Measurements from ENCODE around the gene TUBB2B. TPM values are rescaled to one million over a fixed set of nuclear protein-coding genes. Genes with fewer than 3 reads are reported as not detected.

TUBB2B gene
- total and polyA plus RNA-seq, 2 donors (not counting 3 experiments of a cell fraction or from before 2014, with no cell fraction given) = 5.1 to 8.3 TPM

DNA sequence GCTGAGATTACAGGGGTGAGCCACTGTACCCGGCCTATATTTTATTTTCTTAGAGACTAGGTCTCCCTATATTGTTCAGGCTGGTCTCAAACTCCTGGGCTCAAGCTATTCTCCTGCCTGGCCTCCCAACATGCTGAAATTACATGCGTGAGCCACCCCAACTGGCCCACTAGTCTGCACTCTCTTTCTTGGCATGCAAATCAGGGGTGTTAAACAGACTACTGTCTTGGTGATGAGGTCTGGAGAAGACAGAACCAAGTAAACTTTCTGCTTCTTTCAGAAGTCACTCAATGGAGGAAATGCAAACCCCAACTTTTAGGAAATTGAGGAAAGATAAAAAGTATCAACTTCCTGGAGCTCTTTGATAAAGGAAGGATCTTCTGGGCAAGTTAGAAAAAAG lies 8.0 kb upstream of the TUBB2B start:
- Histone ChIP-seq H3K4me2 (ENCODE audit: insufficient read depth, low read length) (no peak overlapping the region), H3K79me2 (ENCODE audit: control insufficient read depth, insufficient read depth, low read length) (no peaks in the 10 kb centered on the region), H3K27ac (ENCODE audit: insufficient read depth, low read depth, low read length) (no peak overlapping the region), H2AFZ (ENCODE audit: low read depth, low read length) (no peak overlapping the region), H3K9ac (replicated peaks; ENCODE audit: extremely low read depth, insufficient read depth, low read length) (no peak overlapping the region), H3K36me3 (ENCODE audit: control insufficient read depth in 2 of 2, extremely low read depth in 1 of 2, insufficient read depth in 2 of 2, low read length in 2 of 2) (no peaks in the 10 kb centered on the region), H4K20me1 (replicated peaks; ENCODE audit: control insufficient read depth, extremely low read depth, insufficient read depth, low read length) (no peaks in the 10 kb centered on the region), H3K9me3 (replicated peaks; ENCODE audit: control insufficient read depth, insufficient read depth, low read length) (no peaks in the 10 kb centered on the region), H3K9me1 (replicated peaks; ENCODE audit: control insufficient read depth, extremely low read depth, insufficient read depth, low read length) (no peaks in the 10 kb centered on the region), H3K27me3 (ENCODE audit: control insufficient read depth in 2 of 2, insufficient read depth in 2 of 2, low read length in 2 of 2) (peaks cover 60 to 71% of the 10 kb centered on the region in 2 experiments), H3K4me1 (ENCODE audit: control insufficient read depth, extremely low read depth, insufficient read depth, low read length) (peaks cover 12% of the 10 kb centered on the region), H3K4me3 (replicated peaks in 1 of 3; ENCODE audit: insufficient read depth in 1 of 3, low read depth in 1 of 3, low read length in 3 of 3) (no peak overlapping the region)
- intact Hi-C loops (cut with micrococcal nuclease) (no loop called here), dilution Hi-C loops (cut with MboI; ENCODE audit: extremely low pct_ligation_motif_present, low sequenced_read_pairs) (no loop called here)
- no TSS peak for BruUV-seq (replicated peaks)
- POLR2A ChIA-PET = no interaction called here
- CTCF ChIA-PET = interaction anchor here (1.1 to 2.0 kb wide), 2 partner anchors 16 to 78 kb away, joined by 3 to 6 read pairs; partner anchors contain the start of gene TUBB2A
- no peak for DNase-seq (ENCODE audit: low read depth, low spot score)
- TF ChIP-seq POLR2A (IDR thresholded peaks at IDR 0.05; ENCODE audit: low read depth, low read length) (no peak), GATA2 (IDR thresholded peaks at IDR 0.05; ENCODE audit: insufficient read depth, insufficient read length, low read depth, low read length) (no peak), FOS (IDR thresholded peaks at IDR 0.05; ENCODE audit: borderline replicate concordance, insufficient read depth, low read length) (no peak), EZH2 (IDR thresholded peaks at IDR 0.05; ENCODE audit: borderline replicate concordance, low read depth, low read length, severe bottlenecking) (no peak), MYC (IDR thresholded peaks at IDR 0.05; ENCODE audit: low read depth, low read length) (no peak), JUN (IDR thresholded peaks at IDR 0.05; ENCODE audit: borderline replicate concordance, insufficient read depth, insufficient read length, low read depth) (no peak)
- TF ChIP-seq, protein P1, sequence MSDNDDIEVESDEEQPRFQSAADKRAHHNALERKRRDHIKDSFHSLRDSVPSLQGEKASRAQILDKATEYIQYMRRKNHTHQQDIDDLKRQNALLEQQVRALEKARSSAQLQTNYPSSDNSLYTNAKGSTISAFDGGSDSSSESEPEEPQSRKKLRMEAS (IDR thresholded peaks at IDR 0.05; ENCODE audit: insufficient read depth, insufficient read length) = no peak
- TF ChIP-seq, protein P2, sequence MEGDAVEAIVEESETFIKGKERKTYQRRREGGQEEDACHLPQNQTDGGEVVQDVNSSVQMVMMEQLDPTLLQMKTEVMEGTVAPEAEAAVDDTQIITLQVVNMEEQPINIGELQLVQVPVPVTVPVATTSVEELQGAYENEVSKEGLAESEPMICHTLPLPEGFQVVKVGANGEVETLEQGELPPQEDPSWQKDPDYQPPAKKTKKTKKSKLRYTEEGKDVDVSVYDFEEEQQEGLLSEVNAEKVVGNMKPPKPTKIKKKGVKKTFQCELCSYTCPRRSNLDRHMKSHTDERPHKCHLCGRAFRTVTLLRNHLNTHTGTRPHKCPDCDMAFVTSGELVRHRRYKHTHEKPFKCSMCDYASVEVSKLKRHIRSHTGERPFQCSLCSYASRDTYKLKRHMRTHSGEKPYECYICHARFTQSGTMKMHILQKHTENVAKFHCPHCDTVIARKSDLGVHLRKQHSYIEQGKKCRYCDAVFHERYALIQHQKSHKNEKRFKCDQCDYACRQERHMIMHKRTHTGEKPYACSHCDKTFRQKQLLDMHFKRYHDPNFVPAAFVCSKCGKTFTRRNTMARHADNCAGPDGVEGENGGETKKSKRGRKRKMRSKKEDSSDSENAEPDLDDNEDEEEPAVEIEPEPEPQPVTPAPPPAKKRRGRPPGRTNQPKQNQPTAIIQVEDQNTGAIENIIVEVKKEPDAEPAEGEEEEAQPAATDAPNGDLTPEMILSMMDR (IDR thresholded peaks at IDR 0.05; ENCODE audit: extremely low read depth in 1 of 2, insufficient read depth in 1 of 2, low read depth in 1 of 2, low read length in 2 of 2) = no peak
- no peak for FAIRE-seq
